Subcutaneous preadipocyte (primary cell): Measurements from ENCODE around the gene CNOT10. TPM values are rescaled to one million over a fixed set of nuclear protein-coding genes. Genes with fewer than 3 reads are reported as not detected.

ENCODE experiments used
- total RNA-seq: library from RNA; depleted of rRNA; stranded (reverse); fragments of >200 nt; gene quantifications from 2 replicates; pipeline ENCODE4 v1.2.3, GENCODE V29; 2012

Gene CNOT10
- total RNA-seq = 19.1 and 32.8 TPM in 2 replicates

DNA sequence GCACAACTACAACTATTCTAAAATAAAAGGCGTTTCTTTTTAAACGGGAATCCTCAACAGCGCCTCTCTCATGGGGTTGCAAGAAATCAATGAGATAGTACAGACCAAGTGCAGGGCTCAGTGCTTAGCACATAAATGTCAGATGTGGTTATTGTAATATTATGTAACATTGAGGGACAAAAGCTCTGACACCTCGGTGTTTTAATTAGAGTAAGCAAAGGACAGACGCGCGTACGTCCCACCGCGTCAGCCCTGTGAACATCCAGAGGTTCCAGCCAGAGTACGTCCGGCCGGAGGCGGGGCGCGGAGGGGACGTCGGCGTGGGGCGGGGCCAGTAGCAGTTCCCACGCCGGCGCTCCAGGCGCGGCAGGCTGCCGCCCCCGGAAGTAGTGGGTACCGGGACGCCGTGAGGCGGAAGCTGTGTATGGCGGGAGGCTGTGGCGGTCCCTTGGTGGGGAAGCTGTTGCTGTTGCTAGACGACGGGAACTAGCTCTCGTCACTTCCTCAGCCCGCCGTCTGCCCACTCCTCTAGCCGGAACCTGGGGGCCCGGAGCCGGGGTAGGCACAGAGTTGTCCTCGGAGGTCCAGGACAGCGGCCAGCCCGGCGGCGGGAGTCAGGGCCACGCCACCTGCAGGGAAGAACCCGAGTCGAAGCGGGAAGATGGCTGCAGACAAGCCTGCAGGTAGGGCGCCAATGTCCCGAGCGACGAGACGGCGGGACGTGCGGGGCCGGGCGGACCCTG, at the start of gene CNOT10:
CNOT10 (plus strand) TSS at position 389 of the 743 bp plus-strand sequence; CDS start at position 662, 273 bp downstream.

DNA sequence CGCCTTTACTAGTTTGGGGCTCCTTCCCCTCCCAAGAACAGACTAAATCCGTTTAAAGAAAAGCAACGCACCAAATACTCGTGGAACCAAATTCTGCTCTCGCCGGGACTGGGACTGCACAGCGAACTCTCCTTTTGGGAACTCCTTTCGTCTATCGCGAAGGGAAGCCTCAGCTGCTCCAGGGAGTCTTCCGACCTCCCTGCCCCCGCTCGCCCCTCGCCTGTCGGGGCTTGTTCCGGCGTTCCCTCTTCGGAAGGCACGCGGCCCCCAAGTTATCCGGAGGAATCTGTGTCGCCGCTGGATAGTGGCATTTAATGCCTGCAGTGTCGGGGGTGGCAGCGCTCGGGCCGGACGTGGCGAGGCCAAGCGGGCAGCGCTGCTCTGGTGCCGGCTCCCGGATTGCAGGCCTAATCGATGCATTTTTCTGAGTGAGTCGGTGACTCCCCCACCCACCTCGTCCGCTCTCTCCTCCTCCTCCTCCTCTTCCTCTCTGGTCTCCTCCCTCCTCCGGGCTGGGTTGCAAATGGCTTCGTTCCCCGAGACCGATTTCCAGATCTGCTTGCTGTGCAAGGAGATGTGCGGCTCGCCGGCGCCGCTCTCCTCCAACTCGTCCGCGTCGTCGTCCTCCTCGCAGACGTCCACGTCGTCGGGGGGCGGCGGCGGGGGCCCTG, 132.7 kb downstream of the CNOT10 start, which contains the start of gene TRIM71:
TRIM71 (plus strand) TSS at position 440 of the 671 bp plus-strand sequence; CDS start at position 524, 84 bp downstream.

Other genes starting within 250 kb of the CNOT10 start
- gene CMTM6, start 182.3 kb upstream of the CNOT10 start, total RNA-seq = 60.6 and 70.4 TPM in 2 replicates
- gene DYNC1LI1, start 114.3 kb upstream of the CNOT10 start, total RNA-seq = 28.7 and 38.1 TPM in 2 replicates
- not detected in 2 replicates for gene TRIM71, start 132.8 kb downstream of the CNOT10 start, total RNA-seq